ENCODE data around the gene CLCN3. TPM values are rescaled to one million over a fixed set of nuclear protein-coding genes. Genes with fewer than 3 reads are reported as not detected.
"Not testable (repeated sequence)": the region's sequence is repeated elsewhere in the genome, so short reads cannot be mapped to it uniquely, and the experiment has no call there.

CLCN3 gene
- total RNA-seq, result 27.6 and 31.3 TPM in 2 replicates

DNA sequence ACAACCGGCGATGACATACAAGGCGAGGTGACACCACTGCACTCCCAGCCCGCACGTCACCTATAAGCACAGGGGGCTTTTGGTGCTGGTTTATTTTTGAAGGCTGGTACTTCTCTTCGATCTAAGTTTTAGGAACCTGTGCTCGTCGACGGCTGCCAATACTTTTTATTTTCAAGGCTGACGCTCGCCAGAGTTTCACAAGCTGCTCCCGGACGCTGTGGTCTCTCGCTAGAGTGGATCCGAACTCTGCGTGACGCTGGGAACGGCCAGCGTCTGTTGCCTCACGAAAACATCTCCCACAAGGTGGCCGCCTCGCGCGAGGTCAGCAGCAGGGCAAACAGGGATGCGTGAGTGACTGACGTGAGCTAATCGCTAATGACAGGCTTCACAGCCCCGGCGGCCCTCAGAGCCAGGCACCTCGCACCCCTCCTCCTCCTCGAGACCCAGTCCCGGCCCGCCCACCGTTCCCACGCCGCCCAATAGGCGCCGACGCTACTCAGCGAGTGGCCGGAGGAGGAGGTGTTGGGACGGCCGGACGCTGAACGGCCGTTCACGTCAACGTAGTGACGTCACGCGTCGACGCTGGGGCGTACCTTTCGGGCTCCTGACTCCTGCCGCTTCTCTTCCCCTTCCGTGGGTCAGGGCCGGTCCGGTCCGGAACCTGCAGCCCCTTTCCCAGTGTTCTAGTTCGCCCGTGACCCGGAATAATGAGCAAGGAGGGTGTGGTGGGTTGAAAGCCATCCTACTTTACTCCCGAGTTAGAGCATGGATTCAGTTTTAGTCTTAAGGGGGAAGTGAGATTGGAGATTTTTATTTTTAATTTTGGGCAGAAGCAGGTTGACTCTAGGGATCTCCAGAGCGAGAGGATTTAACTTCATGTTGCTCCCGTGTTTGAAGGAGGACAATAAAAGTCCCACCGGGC lies at the start of gene CLCN3:
Gene CLCN3 (plus strand): TSS at position 621 of the 922 bp plus-strand sequence. CDS start 15,351 bp downstream, outside the sequence.
- TF ChIP-seq, protein P1, sequence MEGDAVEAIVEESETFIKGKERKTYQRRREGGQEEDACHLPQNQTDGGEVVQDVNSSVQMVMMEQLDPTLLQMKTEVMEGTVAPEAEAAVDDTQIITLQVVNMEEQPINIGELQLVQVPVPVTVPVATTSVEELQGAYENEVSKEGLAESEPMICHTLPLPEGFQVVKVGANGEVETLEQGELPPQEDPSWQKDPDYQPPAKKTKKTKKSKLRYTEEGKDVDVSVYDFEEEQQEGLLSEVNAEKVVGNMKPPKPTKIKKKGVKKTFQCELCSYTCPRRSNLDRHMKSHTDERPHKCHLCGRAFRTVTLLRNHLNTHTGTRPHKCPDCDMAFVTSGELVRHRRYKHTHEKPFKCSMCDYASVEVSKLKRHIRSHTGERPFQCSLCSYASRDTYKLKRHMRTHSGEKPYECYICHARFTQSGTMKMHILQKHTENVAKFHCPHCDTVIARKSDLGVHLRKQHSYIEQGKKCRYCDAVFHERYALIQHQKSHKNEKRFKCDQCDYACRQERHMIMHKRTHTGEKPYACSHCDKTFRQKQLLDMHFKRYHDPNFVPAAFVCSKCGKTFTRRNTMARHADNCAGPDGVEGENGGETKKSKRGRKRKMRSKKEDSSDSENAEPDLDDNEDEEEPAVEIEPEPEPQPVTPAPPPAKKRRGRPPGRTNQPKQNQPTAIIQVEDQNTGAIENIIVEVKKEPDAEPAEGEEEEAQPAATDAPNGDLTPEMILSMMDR (conservative IDR thresholded peaks at IDR 0.05; ENCODE audit: low read depth, low read length), result no peak
- peak within 1 kb of the TSS; percentile 65 for H3K4me3 ChIP-seq (ENCODE audit: low read depth, low read length)
- peak; percentile 76 for DNase-seq (ENCODE audit: low read depth)

DNA sequence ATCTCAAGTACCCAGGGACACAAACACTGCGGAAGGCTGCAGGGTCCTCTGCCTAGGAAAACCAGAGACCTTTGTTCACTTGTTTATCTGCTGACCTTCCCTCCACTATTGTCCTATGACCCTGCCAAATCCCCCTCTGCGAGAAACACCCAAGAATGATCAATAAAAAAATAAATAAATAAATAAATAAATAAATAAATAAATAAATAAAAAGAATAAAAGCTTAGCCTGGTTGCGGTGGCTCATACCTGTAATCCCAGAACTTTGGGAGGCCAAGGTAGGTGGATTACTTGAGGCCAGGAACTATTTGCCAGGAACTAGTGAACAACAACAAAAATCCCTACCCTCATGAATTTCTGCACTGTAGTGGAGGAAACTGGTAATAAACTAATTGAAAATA lies 49.4 kb upstream of the CLCN3 start:
- not testable (repeated sequence) for DNase-seq (ENCODE audit: low read depth); H3K4me3 ChIP-seq (ENCODE audit: low read depth, low read length)

DNA sequence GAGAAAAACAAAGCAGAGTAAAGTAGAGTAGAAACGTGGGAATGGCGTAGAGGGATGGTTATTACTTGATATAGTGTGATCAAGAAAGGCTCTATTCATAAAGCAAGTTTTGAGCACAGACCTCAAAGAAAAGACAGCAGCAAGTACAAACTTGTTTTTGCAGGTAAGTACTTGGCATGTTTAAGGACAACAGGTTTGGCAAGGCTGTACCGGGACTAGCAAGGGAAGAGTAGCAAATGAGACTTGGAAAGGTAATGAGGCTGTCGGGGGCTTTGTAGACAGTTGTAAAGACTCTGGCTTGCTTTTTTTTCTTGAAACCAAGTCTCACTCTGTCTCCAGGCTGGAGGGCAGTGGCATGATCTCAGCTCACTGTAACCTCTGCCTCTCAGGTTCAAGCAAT lies 48.9 kb upstream of the CLCN3 start:
- TF ChIP-seq, protein P1 (conservative IDR thresholded peaks at IDR 0.05; ENCODE audit: low read depth, low read length), result no peak
- H3K4me3 ChIP-seq (ENCODE audit: low read depth, low read length), result no peak overlapping the region
- DNase-seq (ENCODE audit: low read depth), result no peak

DNA sequence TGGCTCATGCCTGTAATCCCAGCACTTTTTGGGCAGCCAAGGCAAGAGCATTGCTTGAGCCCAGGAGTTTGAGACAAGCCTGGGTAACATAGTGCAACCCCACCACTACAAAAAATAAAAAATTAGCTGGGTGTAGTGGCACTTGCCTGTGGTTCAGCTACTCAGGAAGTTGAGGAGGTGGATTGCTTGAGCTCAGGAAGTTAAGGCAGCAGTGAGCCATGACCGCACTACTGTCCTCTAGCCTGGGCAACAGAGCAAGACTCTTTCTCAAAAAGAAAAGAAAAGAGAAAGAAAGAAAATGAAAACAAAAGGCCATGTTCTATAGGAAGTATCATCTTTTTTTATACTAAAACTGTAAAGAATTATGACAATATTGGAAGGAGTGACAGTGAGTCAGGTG lies 46.5 kb upstream of the CLCN3 start:
- H3K4me3 ChIP-seq (ENCODE audit: low read depth, low read length), result no peak overlapping the region
- TF ChIP-seq, protein P1 (conservative IDR thresholded peaks at IDR 0.05; ENCODE audit: low read depth, low read length), result no peak
- no peak for DNase-seq (ENCODE audit: low read depth)

DNA sequence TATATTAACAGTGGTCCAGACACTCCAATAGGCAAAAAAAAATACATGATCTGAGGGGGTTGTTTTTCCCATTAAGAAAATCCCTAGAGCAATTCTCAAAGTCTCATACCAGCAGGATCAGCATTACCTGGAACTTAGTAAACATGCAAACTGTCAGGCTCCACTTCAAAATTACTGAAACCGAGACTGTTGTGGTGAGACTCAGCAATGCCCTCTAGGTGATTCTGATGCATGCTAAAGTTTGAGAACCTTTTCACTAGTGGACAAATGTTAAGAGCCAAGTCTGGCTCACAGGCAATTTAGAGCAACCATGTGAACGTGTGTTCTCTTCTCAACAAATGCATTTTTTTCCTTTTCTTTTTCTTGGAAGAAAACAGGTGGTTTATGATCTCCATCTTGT lies 38.2 kb upstream of the CLCN3 start:
- DNase-seq (ENCODE audit: low read depth), result no peak
- H3K4me3 ChIP-seq (ENCODE audit: low read depth, low read length), result no peak overlapping the region
- TF ChIP-seq, protein P1 (conservative IDR thresholded peaks at IDR 0.05; ENCODE audit: low read depth, low read length), result no peak

DNA sequence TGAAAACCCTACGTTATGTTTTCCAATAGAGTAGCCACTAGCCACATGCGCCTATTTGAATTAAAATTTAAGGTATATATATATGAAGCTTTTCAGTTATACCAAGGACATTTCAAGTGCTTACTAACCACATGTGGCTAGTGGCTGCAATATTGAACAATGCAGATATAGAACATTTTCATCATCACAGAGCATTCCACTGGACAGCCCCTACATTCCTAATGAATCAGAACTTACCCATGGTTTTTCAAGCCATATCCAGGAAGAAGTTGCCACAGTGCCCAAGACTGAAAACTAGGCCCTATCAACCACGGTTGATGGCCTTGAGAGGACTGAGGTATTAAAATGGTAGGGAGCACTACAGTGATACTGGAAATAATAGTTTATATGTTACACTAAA lies 37.7 kb upstream of the CLCN3 start:
- no peak overlapping the region for H3K4me3 ChIP-seq (ENCODE audit: low read depth, low read length)
- no peak for DNase-seq (ENCODE audit: low read depth)
- TF ChIP-seq, protein P1 (conservative IDR thresholded peaks at IDR 0.05; ENCODE audit: low read depth, low read length), result no peak

DNA sequence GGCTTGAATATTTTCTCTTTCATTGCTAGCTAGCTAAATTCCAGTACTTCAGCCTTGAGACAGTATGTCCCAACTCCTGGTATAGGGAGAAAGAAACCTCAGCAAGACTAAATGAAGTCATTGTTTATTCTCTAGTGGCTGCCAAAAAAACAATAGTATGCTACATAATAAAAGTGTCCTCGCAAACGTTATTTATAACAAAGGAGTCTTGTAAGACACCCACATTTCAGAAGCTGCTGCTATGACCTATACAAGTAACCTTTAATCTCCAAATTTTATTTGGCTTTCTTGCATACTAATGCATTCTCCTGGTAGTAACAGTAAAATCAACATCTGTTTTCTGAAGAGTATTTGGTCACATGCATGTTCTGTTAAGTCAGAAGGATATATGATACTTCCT lies 36.8 kb upstream of the CLCN3 start:
- TF ChIP-seq, protein P1 (conservative IDR thresholded peaks at IDR 0.05; ENCODE audit: low read depth, low read length), result no peak
- no peak overlapping the region for H3K4me3 ChIP-seq (ENCODE audit: low read depth, low read length)
- no peak for DNase-seq (ENCODE audit: low read depth)
